Measurements from ENCODE around the gene PPFIA1.
A peak's percentile ranks its signal among the peaks of the same experiment; 100 is the strongest.
"Not testable (repeated sequence)": the region's sequence is repeated elsewhere in the genome, so short reads cannot be mapped to it uniquely, and the experiment has no call there.

PPFIA1 gene

GRCh38 chr11:70359451-70360205 lies 89.1 kb downstream of the PPFIA1 start:
- DNase-seq: no peak

- DNase-seq: no peak
These were observed 89.7 kb downstream of the PPFIA1 start for GRCh38 chr11:70360211-70360610.

GRCh38 chr11:70364178-70364577 lies 93.7 kb downstream of the PPFIA1 start:
- no peak for DNase-seq

GRCh38 chr11:70364745-70365543 lies 94.5 kb downstream of the PPFIA1 start:
- DNase-seq: peak; percentile 41

- no peak for DNase-seq
These were observed 95.0 kb downstream of the PPFIA1 start for GRCh38 chr11:70365544-70365927.

- DNase-seq: no peak
These were observed 96.6 kb downstream of the PPFIA1 start for GRCh38 chr11:70367071-70367470.

- no peak for DNase-seq
These were observed 98.5 kb downstream of the PPFIA1 start for GRCh38 chr11:70368961-70369360.

- no peak for DNase-seq
These were observed 100.8 kb downstream of the PPFIA1 start for GRCh38 chr11:70371241-70371640.

GRCh38 chr11:70372076-70372475 lies 101.6 kb downstream of the PPFIA1 start:
- no peak for DNase-seq

GRCh38 chr11:70376621-70377020 lies 106.1 kb downstream of the PPFIA1 start:
- DNase-seq: no peak

GRCh38 chr11:70377645-70378044 lies 107.2 kb downstream of the PPFIA1 start:
- no peak for DNase-seq

- no peak for DNase-seq
These were observed 108.1 kb downstream of the PPFIA1 start for GRCh38 chr11:70378506-70379134.

- DNase-seq: no peak
These were observed 110.9 kb downstream of the PPFIA1 start for GRCh38 chr11:70381350-70381749.

GRCh38 chr11:70381872-70382861 lies 111.7 kb downstream of the PPFIA1 start:
- DNase-seq: no peak

GRCh38 chr11:70383664-70384565 lies 113.4 kb downstream of the PPFIA1 start:
- no peak for DNase-seq

GRCh38 chr11:70384566-70385152 lies 114.2 kb downstream of the PPFIA1 start:
- DNase-seq: no peak

GRCh38 chr11:70387564-70387963 lies 117.1 kb downstream of the PPFIA1 start:
- DNase-seq: no peak

- no peak for DNase-seq
These were observed 118.7 kb downstream of the PPFIA1 start for GRCh38 chr11:70389201-70389600.

GRCh38 chr11:70390882-70391281 lies 120.4 kb downstream of the PPFIA1 start:
- not testable (repeated sequence) for DNase-seq

GRCh38 chr11:70394211-70394950 lies 123.9 kb downstream of the PPFIA1 start:
- DNase-seq: no peak

Measured in central memory CD4-positive, alpha-beta T cell (primary cell).